HepG2 (cell line): ENCODE results near the gene MSI2. TPM values are rescaled to one million over a fixed set of nuclear protein-coding genes. Genes with fewer than 3 reads are reported as not detected.

Source experiments
- AGO2 ChIP-seq: fragments of 200-400 bp; formaldehyde crosslinking; optimal IDR thresholded peaks from 2 replicates; pipeline ENCODE3; 2017; ENCODE audit warnings: mild to moderate bottlenecking, low read depth, low read length, moderate library complexity
- BCL6 ChIP-seq: IDR thresholded peaks from 2 replicates; pipeline ENCODE4 v1.6.1; 2016; ENCODE audit warnings: missing genetic modification reagents, missing compliant biosample characterization
- CBFB ChIP-seq: sonication (generic); formaldehyde crosslinking; IDR thresholded peaks from 2 replicates; pipeline ENCODE4 v1.4.0; 2020; ENCODE audit warnings: missing genetic modification reagents
- EHMT2 ChIP-seq: fragments of 200-600 bp; sonication (generic); IDR thresholded peaks from 2 replicates; pipeline ENCODE4 v1.7.0; 2017; ENCODE audit warnings: antibody characterized with exemption, low read depth, low read length, borderline replicate concordance
- JUNB ChIP-seq: sonication (generic); formaldehyde crosslinking; IDR thresholded peaks from 2 replicates; pipeline ENCODE4 v1.8.0; 2022; ENCODE audit warnings: missing genetic modification reagents, mild to moderate bottlenecking, borderline replicate concordance
- KDM5B ChIP-seq: sonication (generic); formaldehyde crosslinking; IDR thresholded peaks from 2 replicates; pipeline ENCODE4 v1.4.0; 2020; ENCODE audit warnings: missing genetic modification reagents, mild to moderate bottlenecking, borderline replicate concordance
- MAFG ChIP-seq: sonication (generic); formaldehyde crosslinking; IDR thresholded peaks from 2 replicates; pipeline ENCODE4 v1.5.1; 2020; ENCODE audit warnings: mild to moderate bottlenecking, missing genetic modification reagents
- MTF1 ChIP-seq: sonication (generic); formaldehyde crosslinking; IDR thresholded peaks from 2 replicates; pipeline ENCODE4 v1.5.0; 2020; ENCODE audit warnings: missing genetic modification reagents
- MYC ChIP-seq: sonication (generic); formaldehyde crosslinking; IDR thresholded peaks from 2 replicates; pipeline ENCODE4 v1.9.0; 2021; ENCODE audit warnings: missing genetic modification reagents, borderline replicate concordance
- PAWR ChIP-seq: sonication (generic); formaldehyde crosslinking; IDR thresholded peaks from 2 replicates; pipeline ENCODE4 v1.4.0; 2020; ENCODE audit warnings: missing genetic modification reagents, mild to moderate bottlenecking, borderline replicate concordance
- PITX1 ChIP-seq: sonication (generic); formaldehyde crosslinking; IDR thresholded peaks from 2 replicates; pipeline ENCODE4 v1.5.1; 2020; ENCODE audit warnings: mild to moderate bottlenecking, missing genetic modification reagents
- SP140L ChIP-seq: sonication (generic); formaldehyde crosslinking; IDR thresholded peaks from 2 replicates; pipeline ENCODE4 v1.4.0; 2020; ENCODE audit warnings: missing genetic modification reagents, borderline replicate concordance
- ZFP36L1 ChIP-seq: sonication (generic); formaldehyde crosslinking; IDR thresholded peaks from 2 replicates; pipeline ENCODE4 v1.8.0; 2022; ENCODE audit warnings: mild to moderate bottlenecking, missing genetic modification reagents, moderate library complexity
- ZMAT3 ChIP-seq: sonication (generic); formaldehyde crosslinking; conservative IDR thresholded peaks from 2 replicates; pipeline ENCODE4 v1.7.0; 2021; ENCODE audit warnings: missing genetic modification reagents
- ZNF329 ChIP-seq: sonication (generic); formaldehyde crosslinking; IDR thresholded peaks from 2 replicates; pipeline ENCODE4 v1.9.0; 2021; ENCODE audit warnings: low read depth, mild to moderate bottlenecking, missing genetic modification reagents
- ZNF382 ChIP-seq: sonication (generic); formaldehyde crosslinking; IDR thresholded peaks from 2 replicates; pipeline ENCODE4 v1.5.0; 2020; ENCODE audit warnings: missing genetic modification reagents, mild to moderate bottlenecking, borderline replicate concordance
- ZNF441 ChIP-seq: sonication (generic); formaldehyde crosslinking; IDR thresholded peaks from 2 replicates; pipeline ENCODE4 v1.7.0; 2021; ENCODE audit warnings: missing genetic modification reagents, borderline replicate concordance
- ZNF546 ChIP-seq: sonication (generic); formaldehyde crosslinking; conservative IDR thresholded peaks from 2 replicates; pipeline ENCODE4 v1.8.1; 2023; ENCODE audit warnings: mild to moderate bottlenecking, missing genetic modification reagents
- polyA plus RNA-seq, 8 experiments: library from polyadenylated mRNA; depleted of rRNA in 3 of 8; stranded (reverse) in 7 of 8; unstranded in 1 of 8; fragments of >200 nt; fragmentation: Illumina TruSeq in 4 of 8; extraction: Trizol in 4 of 8; gene quantifications; 2 replicates each; pipeline versions ENCODE4 v1.2.1 to v1.2.3, GENCODE V29; 2011 to 2016; ENCODE audit warnings: low read depth in 4 of 8, missing spikeins in 1 of 8, mixed read lengths in 1 of 8; ENCODE audit not compliant: insufficient read depth in 1 of 8
- total RNA-seq, 5 experiments: library from RNA; depleted of rRNA; stranded (reverse); fragments of >200 nt; fragmentation: Illumina TruSeq; extraction: Trizol; gene quantifications; 2 replicates each; pipeline ENCODE4 v1.2.3, GENCODE V29; 2016; ENCODE audit warnings: low read depth in 1 of 5
- TF ChIP-seq, protein P1 (sequence below): sonication (generic); formaldehyde crosslinking; IDR thresholded peaks from 2 replicates; pipeline ENCODE4 v1.4.0; 2020; ENCODE audit warnings: missing genetic modification reagents, mild to moderate bottlenecking, borderline replicate concordance
- TF ChIP-seq, protein P2 (sequence below): sonication (generic); formaldehyde crosslinking; IDR thresholded peaks from 2 replicates; pipeline ENCODE4 v1.8.0; 2022; ENCODE audit warnings: low read depth, missing genetic modification reagents
- TF ChIP-seq, protein P3 (sequence below): sonication (generic); formaldehyde crosslinking; IDR thresholded peaks from 2 replicates; pipeline ENCODE4 v1.4.0; 2020; ENCODE audit warnings: missing genetic modification reagents
- TF ChIP-seq, protein P4 (sequence below): IDR thresholded peaks from 2 replicates; pipeline ENCODE4 v1.6.1; 2012; ENCODE audit warnings: low read depth, low read length, improper control_type of control experiment

Gene MSI2
- total and polyA plus RNA-seq, 2 of the 13 experiments (the other 11 are each of a cell fraction or from before 2014, with no cell fraction given) = 77.5 to 78.4 TPM

DNA sequence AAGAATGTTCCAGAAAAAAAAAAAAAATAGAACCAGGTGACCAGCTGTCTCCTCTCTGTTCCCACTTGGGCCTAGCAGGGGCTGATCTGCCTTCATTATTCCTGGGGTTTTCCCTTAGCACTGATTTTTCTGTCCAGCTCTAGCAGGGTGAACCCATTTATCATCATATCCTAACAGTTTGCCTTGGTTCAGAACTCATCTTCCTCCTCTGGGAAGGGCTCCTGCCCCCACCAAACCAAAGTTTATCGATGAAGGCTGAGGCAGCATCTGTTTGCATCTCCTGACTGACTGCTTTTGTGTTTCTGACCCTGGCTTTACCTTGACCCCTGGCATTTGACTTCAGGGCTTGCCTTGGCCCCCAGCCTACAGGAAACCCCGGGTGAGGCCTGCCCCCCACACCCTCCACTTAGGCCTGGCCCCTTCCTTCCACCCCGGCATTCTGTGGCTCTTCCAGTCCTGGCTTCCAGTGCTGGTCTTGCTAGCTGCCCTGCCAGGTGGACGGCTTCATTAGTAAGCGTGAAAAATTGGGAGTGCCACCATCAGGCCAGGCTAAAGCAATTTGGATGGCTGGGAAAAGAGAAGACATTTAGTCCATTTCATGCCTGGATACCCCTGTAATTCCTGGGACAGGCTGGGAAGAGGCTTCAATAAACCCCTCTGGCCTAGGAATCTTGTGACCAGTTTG, 323.9 kb downstream of the MSI2 start (continued):
- no peak for TF ChIP-seq ZNF441 (CRISPR knock-in tag)
- no peak for TF ChIP-seq MAFG (CRISPR knock-in tag)
- TF ChIP-seq EHMT2 = no peak
- TF ChIP-seq, protein P1, sequence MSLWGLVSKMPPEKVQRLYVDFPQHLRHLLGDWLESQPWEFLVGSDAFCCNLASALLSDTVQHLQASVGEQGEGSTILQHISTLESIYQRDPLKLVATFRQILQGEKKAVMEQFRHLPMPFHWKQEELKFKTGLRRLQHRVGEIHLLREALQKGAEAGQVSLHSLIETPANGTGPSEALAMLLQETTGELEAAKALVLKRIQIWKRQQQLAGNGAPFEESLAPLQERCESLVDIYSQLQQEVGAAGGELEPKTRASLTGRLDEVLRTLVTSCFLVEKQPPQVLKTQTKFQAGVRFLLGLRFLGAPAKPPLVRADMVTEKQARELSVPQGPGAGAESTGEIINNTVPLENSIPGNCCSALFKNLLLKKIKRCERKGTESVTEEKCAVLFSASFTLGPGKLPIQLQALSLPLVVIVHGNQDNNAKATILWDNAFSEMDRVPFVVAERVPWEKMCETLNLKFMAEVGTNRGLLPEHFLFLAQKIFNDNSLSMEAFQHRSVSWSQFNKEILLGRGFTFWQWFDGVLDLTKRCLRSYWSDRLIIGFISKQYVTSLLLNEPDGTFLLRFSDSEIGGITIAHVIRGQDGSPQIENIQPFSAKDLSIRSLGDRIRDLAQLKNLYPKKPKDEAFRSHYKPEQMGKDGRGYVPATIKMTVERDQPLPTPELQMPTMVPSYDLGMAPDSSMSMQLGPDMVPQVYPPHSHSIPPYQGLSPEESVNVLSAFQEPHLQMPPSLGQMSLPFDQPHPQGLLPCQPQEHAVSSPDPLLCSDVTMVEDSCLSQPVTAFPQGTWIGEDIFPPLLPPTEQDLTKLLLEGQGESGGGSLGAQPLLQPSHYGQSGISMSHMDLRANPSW = peak; percentile 72; the same call in 1 of the 2 replicates
- TF ChIP-seq, protein P2, sequence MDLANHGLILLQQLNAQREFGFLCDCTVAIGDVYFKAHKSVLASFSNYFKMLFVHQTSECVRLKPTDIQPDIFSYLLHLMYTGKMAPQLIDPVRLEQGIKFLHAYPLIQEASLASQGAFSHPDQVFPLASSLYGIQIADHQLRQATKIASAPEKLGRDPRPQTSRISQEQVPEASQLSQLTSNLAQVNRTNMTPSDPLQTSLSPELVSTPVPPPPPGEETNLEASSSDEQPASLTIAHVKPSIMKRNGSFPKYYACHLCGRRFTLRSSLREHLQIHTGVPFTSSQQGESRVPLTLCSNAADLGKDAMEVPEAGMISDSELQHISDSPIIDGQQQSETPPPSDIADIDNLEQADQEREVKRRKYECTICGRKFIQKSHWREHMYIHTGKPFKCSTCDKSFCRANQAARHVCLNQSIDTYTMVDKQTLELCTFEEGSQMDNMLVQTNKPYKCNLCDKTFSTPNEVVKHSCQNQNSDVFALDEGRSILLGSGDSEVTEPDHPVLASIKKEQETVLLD (CRISPR knock-in tag) = no peak
- no peak for TF ChIP-seq ZNF382 (CRISPR knock-in tag)
- no peak for TF ChIP-seq ZNF546 (CRISPR knock-in tag)
- no peak for TF ChIP-seq MTF1
- TF ChIP-seq ZNF329 = peak; percentile 31; the same call in 1 of the 2 replicates
- no peak for TF ChIP-seq JUNB (CRISPR knock-in tag)
- no peak for TF ChIP-seq PAWR (CRISPR knock-in tag)
- TF ChIP-seq, protein P3, sequence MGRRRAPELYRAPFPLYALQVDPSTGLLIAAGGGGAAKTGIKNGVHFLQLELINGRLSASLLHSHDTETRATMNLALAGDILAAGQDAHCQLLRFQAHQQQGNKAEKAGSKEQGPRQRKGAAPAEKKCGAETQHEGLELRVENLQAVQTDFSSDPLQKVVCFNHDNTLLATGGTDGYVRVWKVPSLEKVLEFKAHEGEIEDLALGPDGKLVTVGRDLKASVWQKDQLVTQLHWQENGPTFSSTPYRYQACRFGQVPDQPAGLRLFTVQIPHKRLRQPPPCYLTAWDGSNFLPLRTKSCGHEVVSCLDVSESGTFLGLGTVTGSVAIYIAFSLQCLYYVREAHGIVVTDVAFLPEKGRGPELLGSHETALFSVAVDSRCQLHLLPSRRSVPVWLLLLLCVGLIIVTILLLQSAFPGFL (CRISPR knock-in tag) = no peak
- peak; percentile 87 for TF ChIP-seq MYC (CRISPR knock-in tag)
- peak; percentile 48; the same call in 1 of the 2 replicates for TF ChIP-seq ZMAT3 (CRISPR knock-in tag)
- TF ChIP-seq ZFP36L1 = peak; percentile 52; the same call in 1 of the 2 replicates
- peak; percentile 90 for TF ChIP-seq PITX1 (CRISPR knock-in tag)
- peak; percentile 79; the same call in 1 of the 2 replicates for TF ChIP-seq KDM5B (CRISPR knock-in tag)
- TF ChIP-seq, protein P4, sequence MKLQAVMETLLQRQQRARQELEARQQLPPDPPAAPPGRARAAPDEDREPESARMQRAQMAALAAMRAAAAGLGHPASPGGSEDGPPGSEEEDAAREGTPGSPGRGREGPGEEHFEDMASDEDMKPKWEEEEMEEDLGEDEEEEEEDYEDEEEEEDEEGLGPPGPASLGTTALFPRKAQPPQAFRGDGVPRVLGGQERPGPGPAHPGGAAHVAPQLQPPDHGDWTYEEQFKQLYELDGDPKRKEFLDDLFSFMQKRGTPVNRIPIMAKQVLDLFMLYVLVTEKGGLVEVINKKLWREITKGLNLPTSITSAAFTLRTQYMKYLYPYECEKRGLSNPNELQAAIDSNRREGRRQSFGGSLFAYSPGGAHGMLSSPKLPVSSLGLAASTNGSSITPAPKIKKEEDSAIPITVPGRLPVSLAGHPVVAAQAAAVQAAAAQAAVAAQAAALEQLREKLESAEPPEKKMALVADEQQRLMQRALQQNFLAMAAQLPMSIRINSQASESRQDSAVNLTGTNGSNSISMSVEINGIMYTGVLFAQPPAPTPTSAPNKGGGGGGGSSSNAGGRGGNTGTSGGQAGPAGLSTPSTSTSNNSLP = no peak
- TF ChIP-seq BCL6 = peak; percentile 90
- no peak for TF ChIP-seq AGO2
- TF ChIP-seq CBFB (CRISPR knock-in tag) = peak; percentile 86
- TF ChIP-seq SP140L (CRISPR knock-in tag) = no peak
